Breast epithelium (tissue), 3 donors: Measurements from ENCODE around the gene CDKN2AIP.

Experiments
- POLR2A ChIP-seq: fragments of 450-650 bp; IDR thresholded peaks from one replicate; pipeline ENCODE4 v1.6.1; 2016; ENCODE audit warnings: antibody characterized with exemption, mild to moderate bottlenecking, moderate library complexity
- POLR2AphosphoS5 ChIP-seq, 3 donors: sonication (generic); formaldehyde crosslinking; IDR thresholded peaks; one replicate each; pipeline ENCODE4 v1.6.1; 2017; ENCODE audit warnings: antibody characterized with exemption in 3 of 3
- TF ChIP-seq, protein P1 (sequence below), 3 donors: fragments of 450-650 bp; IDR thresholded peaks; one replicate each; pipeline ENCODE4 v1.5.1; 2016 to 2017; ENCODE audit warnings: antibody characterized with exemption in 3 of 3, mild to moderate bottlenecking in 3 of 3, moderate library complexity in 3 of 3

DNA sequence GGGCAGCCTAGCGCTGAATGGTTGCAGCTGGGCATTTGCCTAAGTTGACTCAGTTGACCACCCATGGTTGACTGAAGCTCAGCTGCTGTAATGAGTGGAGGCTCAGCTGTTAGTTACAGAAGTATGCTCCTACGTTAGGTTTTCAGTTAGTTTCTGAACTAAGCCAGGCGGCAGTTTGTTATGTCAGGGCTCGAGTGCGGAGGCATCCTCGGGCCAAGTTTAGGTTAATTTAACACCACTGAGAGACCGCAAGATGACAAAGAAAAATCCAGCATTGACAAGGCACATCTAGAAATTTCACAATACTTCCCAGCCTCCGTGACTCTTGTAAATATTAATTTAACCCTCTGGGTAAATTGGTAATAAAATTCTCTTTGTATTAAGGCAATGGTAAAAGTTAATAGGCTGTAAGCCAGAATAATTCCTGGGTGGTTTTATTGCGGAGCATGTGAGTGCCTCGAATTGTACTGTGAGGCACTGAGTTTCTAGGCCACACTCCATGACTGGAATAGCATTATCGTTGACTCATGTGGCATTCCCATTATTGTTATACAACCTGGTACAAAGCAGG, 33.1 kb upstream of the CDKN2AIP start:
- TF ChIP-seq POLR2AphosphoS5 (IDR thresholded peaks at IDR 0.05): no peak
- TF ChIP-seq, protein P1, sequence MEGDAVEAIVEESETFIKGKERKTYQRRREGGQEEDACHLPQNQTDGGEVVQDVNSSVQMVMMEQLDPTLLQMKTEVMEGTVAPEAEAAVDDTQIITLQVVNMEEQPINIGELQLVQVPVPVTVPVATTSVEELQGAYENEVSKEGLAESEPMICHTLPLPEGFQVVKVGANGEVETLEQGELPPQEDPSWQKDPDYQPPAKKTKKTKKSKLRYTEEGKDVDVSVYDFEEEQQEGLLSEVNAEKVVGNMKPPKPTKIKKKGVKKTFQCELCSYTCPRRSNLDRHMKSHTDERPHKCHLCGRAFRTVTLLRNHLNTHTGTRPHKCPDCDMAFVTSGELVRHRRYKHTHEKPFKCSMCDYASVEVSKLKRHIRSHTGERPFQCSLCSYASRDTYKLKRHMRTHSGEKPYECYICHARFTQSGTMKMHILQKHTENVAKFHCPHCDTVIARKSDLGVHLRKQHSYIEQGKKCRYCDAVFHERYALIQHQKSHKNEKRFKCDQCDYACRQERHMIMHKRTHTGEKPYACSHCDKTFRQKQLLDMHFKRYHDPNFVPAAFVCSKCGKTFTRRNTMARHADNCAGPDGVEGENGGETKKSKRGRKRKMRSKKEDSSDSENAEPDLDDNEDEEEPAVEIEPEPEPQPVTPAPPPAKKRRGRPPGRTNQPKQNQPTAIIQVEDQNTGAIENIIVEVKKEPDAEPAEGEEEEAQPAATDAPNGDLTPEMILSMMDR (IDR thresholded peaks at IDR 0.05): no peak
- no peak for TF ChIP-seq POLR2A
